K562 (cell line): ENCODE measurements around the gene UGT1A5. TPM values are rescaled to one million over a fixed set of nuclear protein-coding genes. Genes with fewer than 3 reads are reported as not detected.

Experiments
- ATAC-seq: fragments of 200-7000 bp; cut with Tn5 transposase; 3 replicates; pipeline ENCODE4 v1.9.1; 2020; ENCODE audit warnings: moderate library complexity
- BruUV-seq: library from RNA; stranded (reverse); fragments of 400-500 nt; replicated peaks from 2 replicates; lab custom pipeline; 2021; lab: Mats Ljungman, UMichigan
- CTCF ChIA-PET: fragments of 300-600 bp; formaldehyde crosslinking; extraction: SDS; loops from one replicate; lab custom pipeline; 2021; ENCODE audit warnings: low intra/inter-chr PET ratio; lab: Yijun Ruan, JAX
- POLR2A ChIA-PET: fragments of 300-600, 350-650 bp; sonication (Branson Sonifier 250); formaldehyde crosslinking; extraction: SDS; loops from one replicate; lab custom pipeline; 2021; ENCODE audit warnings: antibody characterized with exemption, inconsistent platforms; lab: Yijun Ruan, JAX
- DNase-seq, 4 experiments: peaks; one replicate each; pipeline versions ENCODE4 v3.0.0 to v3.0.0-alpha.2; 2011 to 2018; ENCODE audit warnings: low spot score in 3 of 4, mixed read lengths in 3 of 4; ENCODE audit errors: extremely low read depth in 1 of 4
- FAIRE-seq: peaks from 2 replicates; lab custom pipeline; 2011; peaks lifted over from hg19 to GRCh38; lab: Jason Lieb, UNC
- H2AFZ ChIP-seq: 2 replicates; pipeline ENCODE4 v1.6.0; 2011; ENCODE audit warnings: low read depth, low read length, control low read depth, inconsistent platforms
- H3K27ac ChIP-seq: fragments of 200-600 bp; 3 replicates; pipeline ENCODE4 v1.8.0; 2011; ENCODE audit warnings: low read depth, mild to moderate bottlenecking, control low read depth, inconsistent platforms, low read length, moderate library complexity, mixed read lengths; ENCODE audit errors: extremely low read depth
- H3K27me3 ChIP-seq, 2 experiments: fragments of 300-600 bp in 1 of 2; 2 replicates in 1 of 2; 3 replicates in 1 of 2; pipeline versions ENCODE4 v1.6.0 to v1.8.0; 2011; ENCODE audit warnings: inconsistent platforms in 2 of 2, low read length in 2 of 2, mild to moderate bottlenecking in 1 of 2, mixed read lengths in 1 of 2, moderate library complexity in 1 of 2; ENCODE audit not compliant: control insufficient read depth in 2 of 2, insufficient read depth in 2 of 2
- H3K36me3 ChIP-seq: fragments of 300-600 bp; 3 replicates; pipeline ENCODE4 v1.8.0; 2011; ENCODE audit warnings: mild to moderate bottlenecking, low read length, inconsistent platforms; ENCODE audit not compliant: control insufficient read depth, insufficient read depth
- H3K4me1 ChIP-seq, 2 experiments: fragments of 200-600 bp in 1 of 2; replicated peaks in 1 of 2; 2 replicates in 1 of 2; 3 replicates in 1 of 2; pipeline versions ENCODE4 v1.5.1 to v1.8.0; 2011; ENCODE audit warnings: inconsistent platforms in 2 of 2, low read length in 2 of 2, mild to moderate bottlenecking in 1 of 2, mixed read lengths in 1 of 2, moderate library complexity in 1 of 2; ENCODE audit not compliant: control insufficient read depth in 2 of 2, insufficient read depth in 2 of 2
- H3K4me2 ChIP-seq: 2 replicates; pipeline ENCODE4 v1.6.1; 2011; ENCODE audit warnings: low read length, control low read depth, inconsistent platforms, mixed read lengths; ENCODE audit not compliant: insufficient read depth
- H3K4me3 ChIP-seq: fragments of 200-600 bp; sonication (generic), shearing (Covaris generic); 2 replicates; pipeline ENCODE4 v1.5.1; 2016; ENCODE audit warnings: control low read depth, inconsistent platforms
- H3K79me2 ChIP-seq: fragments of 200-600 bp; 3 replicates; pipeline ENCODE4 v1.8.0; 2011; ENCODE audit warnings: low read length, inconsistent platforms; ENCODE audit not compliant: control insufficient read depth, insufficient read depth
- H3K9ac ChIP-seq, 2 experiments: 2 replicates each; pipeline versions ENCODE4 v1.6.0 to v1.6.1; 2011; ENCODE audit warnings: low read depth in 2 of 2, low read length in 2 of 2, control low read depth in 1 of 2, inconsistent platforms in 1 of 2, mild to moderate bottlenecking in 1 of 2, mixed read lengths in 1 of 2; ENCODE audit not compliant: insufficient read depth in 1 of 2
- H3K9me1 ChIP-seq: one replicate; pipeline ENCODE4 v1.6.0; 2011; ENCODE audit warnings: inconsistent platforms, mild to moderate bottlenecking, low read length, moderate library complexity; ENCODE audit not compliant: control insufficient read depth, insufficient read depth
- H3K9me3 ChIP-seq: replicated peaks from 2 replicates; pipeline ENCODE4 v1.5.1; 2011; ENCODE audit warnings: low read depth, low read length, inconsistent platforms; ENCODE audit not compliant: control insufficient read depth, insufficient read depth
- H4K20me1 ChIP-seq: replicated peaks from 2 replicates; pipeline ENCODE4 v1.6.1; 2011; ENCODE audit warnings: low read length, inconsistent platforms, mixed read lengths; ENCODE audit not compliant: control insufficient read depth, insufficient read depth
- CBX5 ChIP-seq: IDR thresholded peaks from 2 replicates; pipeline ENCODE4 v1.6.1; 2014; ENCODE audit warnings: low read depth, borderline replicate concordance
- ELF1 ChIP-seq: fragments of 200-800 bp; sonication (Bioruptor generic); IDR thresholded peaks from 2 replicates; pipeline ENCODE4 v1.6.1; 2016; ENCODE audit warnings: missing genetic modification characterization, missing compliant biosample characterization
- HNRNPLL ChIP-seq: fragments of 200-400 bp; formaldehyde crosslinking; IDR thresholded peaks from 2 replicates; pipeline ENCODE4 v1.6.1; 2017; ENCODE audit warnings: low read length, low read depth, mild to moderate bottlenecking; ENCODE audit not compliant: poor library complexity, severe bottlenecking
- NFXL1 ChIP-seq: fragments of 450-650 bp; formaldehyde crosslinking; IDR thresholded peaks from 2 replicates; pipeline ENCODE4 v1.4.0; 2021; ENCODE audit warnings: mild to moderate bottlenecking
- RBFOX2 ChIP-seq: fragments of 200-400 bp; formaldehyde crosslinking; IDR thresholded peaks from 2 replicates; pipeline ENCODE4 v1.6.1; 2017; ENCODE audit warnings: low read depth, mild to moderate bottlenecking, low read length, moderate library complexity
- SMAD1 ChIP-seq: fragments of 150-350 bp; IDR thresholded peaks from 2 replicates; pipeline ENCODE4 v1.6.1; 2014; ENCODE audit warnings: low read length, low read depth; ENCODE audit not compliant: partially characterized antibody
- SMAD3 ChIP-seq: fragments of 450-650 bp; formaldehyde crosslinking; conservative IDR thresholded peaks from 2 replicates; pipeline ENCODE4 v1.4.0; 2020; ENCODE audit warnings: mild to moderate bottlenecking
- XRCC5 ChIP-seq: fragments of 200-400 bp; formaldehyde crosslinking; IDR thresholded peaks from 2 replicates; pipeline ENCODE4 v1.6.1; 2017; ENCODE audit warnings: low read depth, mild to moderate bottlenecking, low read length
- ZNF766 ChIP-seq: fragments of 200-800 bp; sonication (Bioruptor generic); conservative IDR thresholded peaks from 2 replicates; pipeline ENCODE4 v1.6.1; 2016; ENCODE audit warnings: missing genetic modification characterization, missing compliant biosample characterization
- WGBS: fragments of 100-300 bp; shearing (Covaris generic); methylation state at CpG from one replicate; pipeline ENCODE4 v1.1.6; 2016; ENCODE audit warnings: low coverage, mixed read lengths; ENCODE audit not compliant: insufficient coverage; ENCODE audit errors: missing lambda C conversion rate; 5-methylcytosine and 5-hydroxymethylcytosine counted together
- in situ Hi-C: fragments of 300-500 bp; cut with MboI; formaldehyde crosslinking; loops from 4 replicates; pipeline ENCODE4 v1.15.0; 2018; ENCODE audit warnings: inconsistent platforms, mixed read lengths
- intact Hi-C: fragments of 100-400 bp; cut with micrococcal nuclease; formaldehyde crosslinking; loops from 2 replicates; pipeline ENCODE4 v1.14.2; 2022
- polyA plus RNA-seq, 8 experiments: library from polyadenylated mRNA; depleted of rRNA in 4 of 8; stranded (reverse) in 5 of 8; unstranded in 3 of 8; fragments of >200 nt; fragmentation: Nextera tagmentation in 2 of 8; fragmentation: Illumina TruSeq in 1 of 8; extraction: Ambion mirVana in 2 of 8; extraction: Trizol in 1 of 8; gene quantifications; 2 replicates each; pipeline versions ENCODE4 v1.2.1 to v1.2.3, GENCODE V29; 2011 to 2014; ENCODE audit warnings: inconsistent platforms in 1 of 8, missing spikeins in 1 of 8
- total RNA-seq, 7 experiments: library from RNA; depleted of rRNA in 6 of 7; stranded (reverse); fragments of >200 nt in 6 of 7; fragmentation: Illumina TruSeq in 2 of 7; extraction: Trizol in 2 of 7; gene quantifications; 2 replicates each; pipeline versions ENCODE4 v1.2.1 to v1.2.3, GENCODE V29; 2011 to 2021; ENCODE audit warnings: low replicate concordance in 1 of 7
- TF ChIP-seq, protein P1 (sequence below): fragments of 450-650 bp; IDR thresholded peaks from 2 replicates; pipeline ENCODE4 v1.6.1; 2016
- TF ChIP-seq, protein P2 (sequence below): fragments of 250-450 bp; sonication (Bioruptor Pico); IDR thresholded peaks from 2 replicates; pipeline ENCODE4 v1.6.1; 2021; ENCODE audit warnings: mild to moderate bottlenecking

Gene UGT1A5
- total and polyA plus RNA-seq, 9 of the 15 experiments (the other 6 are each of a cell fraction or from before 2014, with no cell fraction given), result not detected

DNA sequence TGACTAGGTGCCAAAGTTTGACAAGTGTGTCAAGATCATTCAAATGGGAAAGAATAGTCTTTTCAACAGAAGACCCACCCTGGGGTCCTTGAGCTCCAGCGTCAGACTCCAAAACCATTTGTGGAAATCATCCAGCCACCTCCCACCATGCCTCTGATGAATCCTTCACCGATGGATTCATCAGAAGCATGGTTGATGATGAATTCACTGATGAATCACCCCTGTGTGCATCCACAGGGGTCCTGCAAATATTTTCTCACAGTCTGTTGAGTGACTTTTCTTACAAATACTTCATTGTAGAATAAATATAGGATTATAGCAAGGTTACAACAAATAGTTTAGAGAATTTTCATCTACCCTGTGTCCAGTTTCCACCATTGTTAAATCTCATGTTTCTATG, 36.7 kb upstream of the UGT1A5 start:
- ChIA-PET POLR2A (no interaction called here), CTCF (no interaction called here)
- WGBS, result 0% methylated on average over 2 of the region's 2 CpGs
- no peak overlapping the region for H3K9ac ChIP-seq
- no peak overlapping the region for H3K27ac ChIP-seq
- no peak overlapping the region for H3K4me2 ChIP-seq
- no peak overlapping the region for H3K4me3 ChIP-seq
- DNase-seq, result no peak
- no peaks in the 10 kb centered on the region for H3K79me2 ChIP-seq
- no peak overlapping the region for H2AFZ ChIP-seq
- no peaks in the 10 kb centered on the region for H3K36me3 ChIP-seq
- H3K4me1 ChIP-seq, result no peaks in the 10 kb centered on the region
- in situ Hi-C loops, result no loop called here
- BruUV-seq, result no TSS peak
- no peaks in the 10 kb centered on the region for H3K9me3 ChIP-seq
- H3K27me3 ChIP-seq, result no peaks in the 10 kb centered on the region
- no peaks in the 10 kb centered on the region for H4K20me1 ChIP-seq
- FAIRE-seq, result no peak
- TF ChIP-seq SMAD1 (no peak), ZNF766 (CRISPR knock-in tag) (no peak), HNRNPLL (no peak), SMAD3 (CRISPR knock-in tag) (no peak), XRCC5 (no peak), NFXL1 (CRISPR knock-in tag) (no peak), CBX5 (no peak), RBFOX2 (no peak), ELF1 (tag) (no peak)
- TF ChIP-seq, protein P1, sequence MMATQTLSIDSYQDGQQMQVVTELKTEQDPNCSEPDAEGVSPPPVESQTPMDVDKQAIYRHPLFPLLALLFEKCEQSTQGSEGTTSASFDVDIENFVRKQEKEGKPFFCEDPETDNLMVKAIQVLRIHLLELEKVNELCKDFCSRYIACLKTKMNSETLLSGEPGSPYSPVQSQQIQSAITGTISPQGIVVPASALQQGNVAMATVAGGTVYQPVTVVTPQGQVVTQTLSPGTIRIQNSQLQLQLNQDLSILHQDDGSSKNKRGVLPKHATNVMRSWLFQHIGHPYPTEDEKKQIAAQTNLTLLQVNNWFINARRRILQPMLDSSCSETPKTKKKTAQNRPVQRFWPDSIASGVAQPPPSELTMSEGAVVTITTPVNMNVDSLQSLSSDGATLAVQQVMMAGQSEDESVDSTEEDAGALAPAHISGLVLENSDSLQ, result no peak
- TF ChIP-seq, protein P2, sequence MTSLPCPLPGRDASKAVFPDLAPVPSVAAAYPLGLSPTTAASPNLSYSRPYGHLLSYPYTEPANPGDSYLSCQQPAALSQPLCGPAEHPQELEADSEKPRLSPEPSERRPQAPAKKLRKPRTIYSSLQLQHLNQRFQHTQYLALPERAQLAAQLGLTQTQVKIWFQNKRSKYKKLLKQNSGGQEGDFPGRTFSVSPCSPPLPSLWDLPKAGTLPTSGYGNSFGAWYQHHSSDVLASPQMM, result no peak
- ATAC-seq, result no peak
- no peaks in the 10 kb centered on the region for H3K9me1 ChIP-seq
- intact Hi-C loops, result no loop called here
